ENCODE results near the gene ALDOB. TPM values are rescaled to one million over a fixed set of nuclear protein-coding genes. Genes with fewer than 3 reads are reported as not detected.

ALDOB gene
- total RNA-seq, 4 donors from 2014 or later = not detected

GRCh38 chr9:101432740-101433139, 2.8 kb downstream of the ALDOB start:
- Histone ChIP-seq H3K4me1 (no peaks in the 10 kb centered on the region), H3K4me3 (replicated peaks in 1 of 3) (no peak overlapping the region), H3K36me3 (no peaks in the 10 kb centered on the region), H3K9me3 (no peaks in the 10 kb centered on the region), H3K27me3 (no peaks in the 10 kb centered on the region), H3K27ac (no peak overlapping the region)
- no peak for DNase-seq
- WGBS, 2 donors = 88 to 100% methylated on average over 1 of the region's 1 CpG
- TF ChIP-seq CTCF (IDR thresholded peaks at IDR 0.05) (no peak), POLR2A (IDR thresholded peaks at IDR 0.05) (no peak)
- intact Hi-C loops (cut with DNase I) = no loop called here

GRCh38 chr9:101432171-101432570, 3.4 kb downstream of the ALDOB start:
- H3K4me3 ChIP-seq (replicated peaks in 1 of 3) = no peak overlapping the region
- intact Hi-C loops (cut with DNase I) = no loop called here
- no peak for DNase-seq
- H3K36me3 ChIP-seq = no peaks in the 10 kb centered on the region
- no peaks in the 10 kb centered on the region for H3K27me3 ChIP-seq
- no peak overlapping the region for H3K27ac ChIP-seq
- H3K9me3 ChIP-seq = no peaks in the 10 kb centered on the region
- TF ChIP-seq POLR2A (IDR thresholded peaks at IDR 0.05) (no peak), CTCF (IDR thresholded peaks at IDR 0.05) (no peak)
- no peaks in the 10 kb centered on the region for H3K4me1 ChIP-seq

GRCh38 chr9:101429736-101430135, 5.8 kb downstream of the ALDOB start:
- TF ChIP-seq CTCF (IDR thresholded peaks at IDR 0.05) (no peak), POLR2A (IDR thresholded peaks at IDR 0.05) (no peak)
- H3K27ac ChIP-seq = no peak overlapping the region
- no peaks in the 10 kb centered on the region for H3K27me3 ChIP-seq
- H3K4me1 ChIP-seq = no peaks in the 10 kb centered on the region
- no peaks in the 10 kb centered on the region for H3K36me3 ChIP-seq
- intact Hi-C loops (cut with DNase I) = no loop called here
- H3K4me3 ChIP-seq (replicated peaks in 1 of 3) = no peak overlapping the region
- WGBS, 2 donors = 87 to 94% methylated on average over 7 of the region's 7 CpGs
- DNase-seq = no peak
- H3K9me3 ChIP-seq = no peaks in the 10 kb centered on the region

GRCh38 chr9:101428909-101429308, 6.7 kb downstream of the ALDOB start:
- TF ChIP-seq POLR2A (IDR thresholded peaks at IDR 0.05) (no peak), CTCF (IDR thresholded peaks at IDR 0.05) (no peak)
- intact Hi-C loops (cut with DNase I) = no loop called here
- H3K36me3 ChIP-seq = no peaks in the 10 kb centered on the region
- H3K4me1 ChIP-seq = no peaks in the 10 kb centered on the region
- no peak overlapping the region for H3K4me3 ChIP-seq (replicated peaks in 1 of 3)
- DNase-seq = no peak
- H3K9me3 ChIP-seq = no peaks in the 10 kb centered on the region
- no peaks in the 10 kb centered on the region for H3K27me3 ChIP-seq
- 74 to 78% methylated on average over 3 of the region's 3 CpGs for WGBS, 2 donors
- H3K27ac ChIP-seq = no peak overlapping the region

GRCh38 chr9:101427957-101428655, 7.5 kb downstream of the ALDOB start:
- no peaks in the 10 kb centered on the region for H3K36me3 ChIP-seq
- no peaks in the 10 kb centered on the region for H3K9me3 ChIP-seq
- H3K4me1 ChIP-seq = no peaks in the 10 kb centered on the region
- DNase-seq = no peak
- H3K27ac ChIP-seq = no peak overlapping the region
- 87 to 91% methylated on average over 3 of the region's 3 CpGs for WGBS, 2 donors
- no peak for TF ChIP-seq CTCF (IDR thresholded peaks at IDR 0.05)
- TF ChIP-seq POLR2A (IDR thresholded peaks at IDR 0.05) = no peak
- no peaks in the 10 kb centered on the region for H3K27me3 ChIP-seq
- no peak overlapping the region for H3K4me3 ChIP-seq (replicated peaks in 1 of 3)
- intact Hi-C loops (cut with DNase I) = no loop called here
